DMS153 treated with DMSO at 0.1 percent for 48 hours (cell line): ENCODE results near the gene HID1.
"Not testable (repeated sequence)": the region's sequence is repeated elsewhere in the genome, so short reads cannot be mapped to it uniquely, and the experiment has no call there.

Source experiments
- DNase-seq: peaks from one replicate; lab custom pipeline; 2025; ENCODE audit not compliant: unreplicated experiment; lab: John Stamatoyannopoulos, UW

The HID1 gene

GRCh38 chr17:74972107-74972972 is at the start of gene HID1:
Gene HID1 (minus strand): TSS chr17:74972759. CDS start chr17:74972656, 103 bp downstream.
- DNase-seq = peak; percentile 34

- DNase-seq = no peak
These were observed 48.0 kb upstream of the HID1 start for GRCh38 chr17:75020331-75021110.

GRCh38 chr17:75019710-75020109 is 47.2 kb upstream of the HID1 start:
- DNase-seq = no peak

- no peak for DNase-seq
These were observed 46.6 kb upstream of the HID1 start for GRCh38 chr17:75019146-75019545.

GRCh38 chr17:75013092-75013559 is 40.6 kb upstream of the HID1 start:
- DNase-seq = no peak

- DNase-seq = peak; percentile 67
These were observed 40.0 kb upstream of the HID1 start, which contains the start of gene MRPL58 for GRCh38 chr17:75012346-75013091. Gene MRPL58 (plus strand): TSS chr17:75012670. CDS start chr17:75012687, 17 bp downstream.

- DNase-seq = no peak
These were observed 39.5 kb upstream of the HID1 start for GRCh38 chr17:75012096-75012345.

GRCh38 chr17:75011401-75012095 is 39.0 kb upstream of the HID1 start:
- DNase-seq = peak; percentile 22

- DNase-seq = peak; percentile 74
These were observed 38.3 kb upstream of the HID1 start for GRCh38 chr17:75010683-75011400.

- DNase-seq = no peak
These were observed 36.7 kb upstream of the HID1 start for GRCh38 chr17:75009139-75009724.

- DNase-seq = no peak
These were observed 35.8 kb upstream of the HID1 start for GRCh38 chr17:75008373-75008772.

- no peak for DNase-seq
These were observed 34.1 kb upstream of the HID1 start for GRCh38 chr17:75006653-75007052.

- not testable (repeated sequence) for DNase-seq
These were observed 33.5 kb upstream of the HID1 start for GRCh38 chr17:75006084-75006483.

GRCh38 chr17:75005291-75005690 is 32.7 kb upstream of the HID1 start:
- no peak for DNase-seq

- no peak for DNase-seq
These were observed 31.8 kb upstream of the HID1 start for GRCh38 chr17:75004371-75004770.

GRCh38 chr17:75003957-75004355 is 31.4 kb upstream of the HID1 start:
- DNase-seq = no peak

- no peak for DNase-seq
These were observed 30.8 kb upstream of the HID1 start for GRCh38 chr17:75003070-75003956.

- DNase-seq = no peak
These were observed 29.6 kb upstream of the HID1 start for GRCh38 chr17:75001915-75002843.
